Neural crest cell (in vitro differentiated cells): ENCODE data around the gene ZNF189. TPM values are rescaled to one million over a fixed set of nuclear protein-coding genes. Genes with fewer than 3 reads are reported as not detected.

Experiments
- DNase-seq: peaks from one replicate; pipeline ENCODE4 v3.0.0; 2021; ENCODE audit warnings: low read depth, mixed read lengths, low spot score
- H3K27ac Mint-ChIP-seq: one replicate; pipeline ENCODE4 v1.8.0; 2021; ENCODE audit warnings: mild to moderate bottlenecking, mixed read lengths; ENCODE audit not compliant: unreplicated experiment
- H3K27me3 Mint-ChIP-seq: 2 replicates; pipeline ENCODE4 v1.8.0; 2021; ENCODE audit warnings: low read depth, mild to moderate bottlenecking, mixed read lengths
- H3K36me3 Mint-ChIP-seq: 2 replicates; pipeline ENCODE4 v1.8.0; 2021; ENCODE audit warnings: low read depth, mild to moderate bottlenecking, mixed read lengths
- H3K4me1 Mint-ChIP-seq: 2 replicates; pipeline ENCODE4 v1.8.0; 2021; ENCODE audit warnings: mixed read lengths
- H3K4me3 Mint-ChIP-seq: one replicate; pipeline ENCODE4 v1.8.0; 2021; ENCODE audit warnings: mild to moderate bottlenecking, mixed read lengths
- H3K9me3 Mint-ChIP-seq: 2 replicates; pipeline ENCODE4 v1.8.0; 2021; ENCODE audit warnings: mixed read lengths
- CTCF ChIP-seq: fragments of 200-600 bp; sonication (generic); conservative IDR thresholded peaks from 2 replicates; pipeline ENCODE4 v1.5.0; 2021; ENCODE audit warnings: antibody characterized with exemption, mild to moderate bottlenecking
- long read RNA-seq: library from polyadenylated mRNA; unstranded; transcript quantifications from one replicate; pipeline ENCODE4 v2.0.0, GENCODE V29; 2020
- total RNA-seq: library from RNA; stranded (reverse); gene quantifications from 2 replicates; pipeline ENCODE4 v1.2.1, GENCODE V29; 2021

The ZNF189 gene
- 23.6 and 24.0 TPM in 2 replicates for total RNA-seq
- long read RNA-seq, partial matches to known transcripts = 1 of 3 reads
- long read RNA-seq, other reads (novel, unspliced or antisense) = 2 of 3 reads

- peaks cover 45% of the 10 kb centered on the region for H3K4me1 Mint-ChIP-seq
- no peak for TF ChIP-seq CTCF
- H3K9me3 Mint-ChIP-seq = peaks cover 22% of the 10 kb centered on the region
- H3K27ac Mint-ChIP-seq = peak within 1 kb of the TSS; percentile 100
- H3K4me3 Mint-ChIP-seq = peak within 1 kb of the TSS; percentile 100
- H3K36me3 Mint-ChIP-seq = peaks cover 72% of the 10 kb centered on the region
- H3K27me3 Mint-ChIP-seq = no peaks in the 10 kb centered on the region
- peak; percentile 82 for DNase-seq
Measured at GRCh38 chr9:101398068-101398929, at the start of gene ZNF189, which contains the start of gene MRPL50. Gene ZNF189, plus strand, starts transcription at chr9:101398851. Its CDS starts 306 bp downstream, at chr9:101399157. Gene MRPL50, minus strand, starts transcription at chr9:101398618. Its CDS starts 26 bp downstream, at chr9:101398592.

GRCh38 chr9:101350285-101350684, 48.4 kb upstream of the ZNF189 start:
- H3K4me3 Mint-ChIP-seq = no peak overlapping the region
- H3K9me3 Mint-ChIP-seq = no peaks in the 10 kb centered on the region
- H3K27me3 Mint-ChIP-seq = peaks cover 8% of the 10 kb centered on the region
- TF ChIP-seq CTCF = no peak
- H3K36me3 Mint-ChIP-seq = no peaks in the 10 kb centered on the region
- no peaks in the 10 kb centered on the region for H3K4me1 Mint-ChIP-seq
- H3K27ac Mint-ChIP-seq = no peak overlapping the region
- no peak for DNase-seq

GRCh38 chr9:101352892-101353463, 45.7 kb upstream of the ZNF189 start:
- Mint-ChIP-seq H3K4me3 (no peak overlapping the region), H3K27me3 (peaks cover 3% of the 10 kb centered on the region), H3K4me1 (no peaks in the 10 kb centered on the region), H3K27ac (no peak overlapping the region), H3K36me3 (no peaks in the 10 kb centered on the region), H3K9me3 (no peaks in the 10 kb centered on the region)
- no peak for TF ChIP-seq CTCF
- DNase-seq = no peak

GRCh38 chr9:101353683-101354082, 45.0 kb upstream of the ZNF189 start:
- H3K27me3 Mint-ChIP-seq = no peaks in the 10 kb centered on the region
- H3K4me1 Mint-ChIP-seq = no peaks in the 10 kb centered on the region
- no peak overlapping the region for H3K4me3 Mint-ChIP-seq
- TF ChIP-seq CTCF = no peak
- H3K36me3 Mint-ChIP-seq = no peaks in the 10 kb centered on the region
- DNase-seq = no peak
- no peak overlapping the region for H3K27ac Mint-ChIP-seq
- H3K9me3 Mint-ChIP-seq = no peaks in the 10 kb centered on the region

GRCh38 chr9:101354143-101354764, 44.4 kb upstream of the ZNF189 start:
- H3K4me1 Mint-ChIP-seq = no peaks in the 10 kb centered on the region
- H3K36me3 Mint-ChIP-seq = no peaks in the 10 kb centered on the region
- TF ChIP-seq CTCF = no peak
- no peak for DNase-seq
- no peak overlapping the region for H3K27ac Mint-ChIP-seq
- no peaks in the 10 kb centered on the region for H3K27me3 Mint-ChIP-seq
- H3K4me3 Mint-ChIP-seq = no peak overlapping the region
- no peaks in the 10 kb centered on the region for H3K9me3 Mint-ChIP-seq
